Nephron (organoid): ENCODE data around the gene ZNF550.

Experiments used
- H3K27ac Mint-ChIP-seq, 3 experiments: 2 replicates each; pipeline ENCODE4 v1.8.0; 2020; ENCODE audit warnings: mixed read lengths in 3 of 3, mild to moderate bottlenecking in 2 of 3, moderate library complexity in 1 of 3
- H3K27me3 Mint-ChIP-seq: 2 replicates; pipeline ENCODE4 v1.8.0; 2021; ENCODE audit warnings: low read depth, mild to moderate bottlenecking, moderate library complexity, mixed read lengths
- H3K36me3 Mint-ChIP-seq: 2 replicates; pipeline ENCODE4 v1.8.0; 2020; ENCODE audit warnings: low read depth, mixed read lengths
- H3K4me1 Mint-ChIP-seq: 2 replicates; pipeline ENCODE4 v1.8.0; 2020; ENCODE audit warnings: mixed read lengths
- H3K4me3 Mint-ChIP-seq, 3 experiments: 2 replicates each; pipeline ENCODE4 v1.8.0; 2020; ENCODE audit warnings: mild to moderate bottlenecking in 3 of 3, mixed read lengths in 3 of 3, moderate library complexity in 2 of 3
- H3K9me3 Mint-ChIP-seq: 2 replicates; pipeline ENCODE4 v1.8.0; 2020; ENCODE audit warnings: mixed read lengths
- TF ChIP-seq, protein P1 (sequence below), 3 experiments: fragments of 200-600 bp; sonication (generic); IDR thresholded peaks; one replicate each; pipeline ENCODE4 v1.5.0; 2021; ENCODE audit warnings: antibody characterized with exemption in 3 of 3; ENCODE audit not compliant: unreplicated experiment in 3 of 3

Gene ZNF550

DNA sequence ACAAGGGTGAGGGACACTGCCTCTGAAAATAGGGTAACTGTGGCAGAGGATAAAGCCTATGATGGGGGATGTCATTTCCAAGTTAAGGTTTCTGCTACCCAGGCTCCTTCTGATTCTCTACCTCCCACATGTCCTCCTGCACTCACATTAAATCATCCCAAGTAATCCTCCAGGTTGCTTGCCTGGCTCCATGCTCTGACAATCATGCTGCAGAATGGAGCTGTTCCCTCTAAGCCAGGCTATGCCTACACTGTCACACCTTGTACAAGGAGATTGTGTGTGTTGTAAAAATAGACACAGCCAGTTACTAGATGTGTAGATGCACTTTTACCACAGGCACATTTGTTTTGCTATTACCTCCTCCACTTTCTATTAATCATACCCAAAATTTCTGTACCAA lies 11.0 kb upstream of the ZNF550 start:
- no peak overlapping the region for H3K27ac Mint-ChIP-seq
- no peak overlapping the region for H3K4me3 Mint-ChIP-seq
- H3K4me1 Mint-ChIP-seq = no peaks in the 10 kb centered on the region
- peaks cover 95% of the 10 kb centered on the region for H3K9me3 Mint-ChIP-seq
- no peaks in the 10 kb centered on the region for H3K27me3 Mint-ChIP-seq
- TF ChIP-seq, protein P1, sequence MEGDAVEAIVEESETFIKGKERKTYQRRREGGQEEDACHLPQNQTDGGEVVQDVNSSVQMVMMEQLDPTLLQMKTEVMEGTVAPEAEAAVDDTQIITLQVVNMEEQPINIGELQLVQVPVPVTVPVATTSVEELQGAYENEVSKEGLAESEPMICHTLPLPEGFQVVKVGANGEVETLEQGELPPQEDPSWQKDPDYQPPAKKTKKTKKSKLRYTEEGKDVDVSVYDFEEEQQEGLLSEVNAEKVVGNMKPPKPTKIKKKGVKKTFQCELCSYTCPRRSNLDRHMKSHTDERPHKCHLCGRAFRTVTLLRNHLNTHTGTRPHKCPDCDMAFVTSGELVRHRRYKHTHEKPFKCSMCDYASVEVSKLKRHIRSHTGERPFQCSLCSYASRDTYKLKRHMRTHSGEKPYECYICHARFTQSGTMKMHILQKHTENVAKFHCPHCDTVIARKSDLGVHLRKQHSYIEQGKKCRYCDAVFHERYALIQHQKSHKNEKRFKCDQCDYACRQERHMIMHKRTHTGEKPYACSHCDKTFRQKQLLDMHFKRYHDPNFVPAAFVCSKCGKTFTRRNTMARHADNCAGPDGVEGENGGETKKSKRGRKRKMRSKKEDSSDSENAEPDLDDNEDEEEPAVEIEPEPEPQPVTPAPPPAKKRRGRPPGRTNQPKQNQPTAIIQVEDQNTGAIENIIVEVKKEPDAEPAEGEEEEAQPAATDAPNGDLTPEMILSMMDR (IDR thresholded peaks at IDR 0.05; ENCODE audit: unreplicated experiment in 3 of 3) = no peak
- peaks cover 90% of the 10 kb centered on the region for H3K36me3 Mint-ChIP-seq

DNA sequence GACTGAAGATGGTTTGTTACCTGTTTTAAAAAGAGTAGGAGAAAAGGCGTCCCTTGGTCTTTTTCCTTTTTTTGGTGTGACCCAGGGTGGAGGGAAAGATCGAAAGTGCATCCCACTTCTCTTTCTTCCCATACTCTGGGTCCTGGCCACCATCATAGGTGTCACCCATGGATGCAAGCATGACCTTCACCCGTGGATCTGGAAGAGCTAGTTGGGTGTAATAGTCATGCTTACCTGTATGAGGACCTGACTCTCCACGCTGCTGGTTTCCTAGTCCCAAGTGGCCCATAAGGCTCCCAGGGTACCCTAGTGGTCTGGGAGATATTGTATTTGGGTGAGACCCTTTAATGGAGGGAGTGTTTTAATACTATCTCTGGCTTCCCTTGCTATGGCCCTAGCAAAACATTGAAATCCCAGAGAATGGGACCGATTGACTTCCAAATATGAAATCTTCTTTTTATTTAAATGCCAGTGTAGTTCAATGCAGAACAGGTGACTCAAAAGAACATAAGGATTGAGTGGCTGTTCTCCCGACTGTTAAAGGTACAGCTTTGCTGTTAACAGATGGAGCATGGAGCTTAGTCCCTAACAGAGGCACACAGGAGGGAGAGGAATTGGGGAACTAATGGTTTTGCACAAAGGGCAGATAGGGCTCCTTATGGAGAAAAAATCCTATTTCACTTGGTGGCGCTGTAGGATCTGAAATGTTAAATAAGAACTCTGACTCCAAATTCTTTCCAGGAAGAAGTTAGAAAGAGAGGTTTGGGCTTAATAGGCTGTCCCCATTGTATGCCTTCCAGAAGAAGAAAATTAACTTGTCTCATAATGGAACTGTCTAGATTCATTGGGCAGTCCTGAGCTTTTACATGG lies 7.0 kb upstream of the ZNF550 start:
- H3K4me1 Mint-ChIP-seq = no peaks in the 10 kb centered on the region
- peaks cover 84% of the 10 kb centered on the region for H3K9me3 Mint-ChIP-seq
- no peaks in the 10 kb centered on the region for H3K27me3 Mint-ChIP-seq
- no peak overlapping the region for H3K27ac Mint-ChIP-seq
- no peak overlapping the region for H3K4me3 Mint-ChIP-seq
- H3K36me3 Mint-ChIP-seq = peaks cover 59% of the 10 kb centered on the region
- TF ChIP-seq, protein P1 (IDR thresholded peaks at IDR 0.05; ENCODE audit: unreplicated experiment in 3 of 3) = no peak

DNA sequence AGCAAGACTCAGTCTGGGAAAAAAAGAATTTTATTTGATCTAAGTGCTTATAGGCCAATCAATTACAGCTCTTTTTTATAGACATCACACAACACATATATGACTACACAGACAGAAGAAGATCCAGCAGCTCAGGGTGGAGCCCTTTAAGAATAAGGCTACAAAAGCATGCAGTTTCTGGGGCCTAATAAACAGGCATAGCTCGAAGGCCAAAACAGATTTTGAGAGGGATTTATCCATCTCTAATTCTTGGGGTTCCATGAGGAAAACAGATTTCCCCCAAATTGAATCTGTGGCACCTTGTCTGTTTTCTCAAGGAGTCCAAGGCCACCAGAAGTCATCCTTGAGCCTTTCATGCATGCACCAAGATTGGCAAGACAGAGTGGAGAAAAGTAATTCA lies 3.9 kb upstream of the ZNF550 start:
- Mint-ChIP-seq H3K4me1 (peaks cover 10% of the 10 kb centered on the region), H3K27ac (no peak overlapping the region), H3K4me3 (no peak overlapping the region), H3K27me3 (no peaks in the 10 kb centered on the region), H3K9me3 (peaks cover 75% of the 10 kb centered on the region), H3K36me3 (peaks cover 49% of the 10 kb centered on the region)
- TF ChIP-seq, protein P1 (IDR thresholded peaks at IDR 0.05; ENCODE audit: unreplicated experiment in 3 of 3) = no peak

DNA sequence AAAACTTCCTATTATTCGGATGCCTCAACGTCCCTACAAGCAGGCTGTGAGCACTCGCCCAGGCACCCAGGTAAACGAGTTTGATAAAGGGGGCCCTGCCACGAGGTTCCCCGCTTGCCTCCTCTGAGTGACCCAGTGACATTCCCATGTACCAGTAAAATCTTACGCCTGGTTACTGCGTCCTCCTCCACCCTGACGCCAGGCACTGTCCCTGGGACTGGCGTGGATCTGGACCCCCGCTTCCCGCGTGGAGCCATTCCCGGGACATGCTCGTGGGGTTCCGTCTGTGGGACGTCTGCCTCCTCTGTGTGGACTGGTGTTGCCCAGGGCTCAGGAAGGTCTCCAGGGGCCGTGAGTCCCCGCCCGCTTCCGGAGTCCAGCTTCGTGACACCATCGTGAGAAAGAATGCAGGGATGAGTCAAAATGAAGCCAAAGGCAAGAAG lies 407 bp upstream of the ZNF550 start:
- no peaks in the 10 kb centered on the region for H3K27me3 Mint-ChIP-seq
- H3K9me3 Mint-ChIP-seq = peaks cover 66% of the 10 kb centered on the region
- TF ChIP-seq, protein P1 (IDR thresholded peaks at IDR 0.05; ENCODE audit: unreplicated experiment in 3 of 3) = no peak
- peak overlapping the region; percentile 78 to 92 (median 89) for H3K27ac Mint-ChIP-seq
- peaks cover 21% of the 10 kb centered on the region for H3K4me1 Mint-ChIP-seq
- H3K36me3 Mint-ChIP-seq = peaks cover 57% of the 10 kb centered on the region
- H3K4me3 Mint-ChIP-seq = peak overlapping the region; percentile 96 to 100 (median 99)

DNA sequence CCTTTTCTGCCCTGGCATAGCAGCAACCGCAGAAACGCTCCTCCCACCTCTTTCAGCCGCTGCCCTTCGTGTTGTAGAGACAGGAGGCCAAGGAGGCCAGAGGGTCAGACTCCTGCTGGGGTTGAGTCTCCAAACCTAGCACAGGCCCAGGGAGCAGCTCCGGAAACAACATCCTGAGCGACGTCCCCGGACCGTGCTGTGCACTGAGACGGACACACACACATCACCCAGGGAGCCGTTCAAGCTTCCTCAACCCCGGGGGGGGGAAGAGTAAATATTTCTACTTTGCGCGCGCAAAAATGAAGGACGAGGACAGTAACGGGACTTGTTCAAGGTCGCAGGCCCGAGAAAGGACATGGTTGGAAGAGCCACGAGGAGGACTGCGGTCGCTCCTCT lies 657 bp downstream of the ZNF550 start:
- Mint-ChIP-seq H3K36me3 (peaks cover 64% of the 10 kb centered on the region), H3K4me3 (peak overlapping the region; percentile 96 to 100 (median 99)), H3K4me1 (peaks cover 21% of the 10 kb centered on the region), H3K27me3 (no peaks in the 10 kb centered on the region), H3K27ac (peak overlapping the region; percentile 74 to 89 (median 78)), H3K9me3 (peaks cover 66% of the 10 kb centered on the region)
- TF ChIP-seq, protein P1 (IDR thresholded peaks at IDR 0.05; ENCODE audit: unreplicated experiment in 3 of 3) = no peak

GRCh38 chr19:57558525-57558924 lies 1.1 kb downstream of the ZNF550 start:
- H3K27ac Mint-ChIP-seq = peak overlapping the region; percentile 74 to 89 (median 78)

More at GRCh38 chr19:57558525-57558924, 1.1 kb downstream of the ZNF550 start:
- H3K9me3 Mint-ChIP-seq = peaks cover 68% of the 10 kb centered on the region
- TF ChIP-seq, protein P1 (IDR thresholded peaks at IDR 0.05; ENCODE audit: unreplicated experiment in 3 of 3) = no peak
- no peaks in the 10 kb centered on the region for H3K27me3 Mint-ChIP-seq
- H3K4me1 Mint-ChIP-seq = peaks cover 21% of the 10 kb centered on the region
- peak overlapping the region; percentile 96 to 100 (median 99) for H3K4me3 Mint-ChIP-seq
- peaks cover 69% of the 10 kb centered on the region for H3K36me3 Mint-ChIP-seq
